Activated CD4-positive, CD25-positive, alpha-beta regulatory T cell treated with anti-CD3 and anti-CD28 coated beads, Interleukin-2, amount 50 U/mL, for 24 hours (primary cell): ENCODE results near the gene STUM.
"Not testable (repeated sequence)": the region's sequence is repeated elsewhere in the genome, so short reads cannot be mapped to it uniquely, and the experiment has no call there.

ENCODE experiments used
- ATAC-seq, 2 donors: fragments of 150-1000 bp; cut with Tn5 transposase; one replicate each; pipeline ENCODE4 v1.10.0; 2021; ENCODE audit warnings: mild to moderate bottlenecking in 1 of 2, moderate library complexity in 1 of 2

Gene STUM

DNA sequence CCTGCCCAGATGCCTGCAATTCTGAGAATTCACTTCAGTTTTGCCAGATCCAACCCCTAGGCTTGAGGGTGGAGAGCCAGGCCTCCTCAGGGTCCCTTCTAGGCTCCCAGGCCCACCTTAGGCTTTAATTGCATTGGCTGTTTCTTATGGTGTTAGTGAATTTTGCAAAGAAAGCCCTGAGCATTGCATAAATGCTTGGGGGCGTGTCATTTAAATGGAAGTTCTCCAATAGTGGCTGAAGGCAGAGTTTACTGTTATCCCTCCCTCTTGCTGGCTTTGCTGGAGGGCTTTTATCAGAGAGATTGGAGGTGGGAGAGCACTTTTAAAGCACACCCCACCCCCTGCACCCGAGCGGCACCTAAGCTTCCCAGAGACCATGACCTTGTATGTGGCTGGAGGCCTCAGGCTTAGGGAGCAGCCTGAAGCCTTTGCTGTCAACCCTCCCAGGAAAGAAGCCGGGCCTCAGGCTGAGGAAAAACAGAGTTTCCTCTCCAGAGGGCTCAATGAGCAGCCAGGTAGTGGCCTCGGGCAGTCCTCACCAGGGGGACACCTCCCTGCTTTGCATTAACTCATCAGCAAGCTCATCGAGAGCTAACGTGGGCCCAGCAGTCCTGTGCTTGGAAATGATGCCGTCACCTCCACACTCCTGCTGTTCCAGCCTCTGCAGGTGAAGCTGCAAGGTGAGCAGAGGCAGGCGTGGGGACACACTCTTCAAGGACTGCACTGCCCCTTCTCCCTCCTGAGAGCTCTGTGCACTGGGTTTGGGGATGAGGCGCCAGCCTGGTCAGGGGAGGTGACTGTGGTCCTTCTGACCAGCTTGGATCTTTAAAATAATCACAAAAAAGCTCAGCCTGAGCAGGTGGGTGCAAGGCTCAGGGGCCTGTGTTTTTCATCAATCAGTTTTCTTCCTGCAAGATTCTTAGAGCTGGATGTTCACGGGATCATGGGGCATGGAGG is 58.0 kb downstream of the STUM start:
- no peak for ATAC-seq

DNA sequence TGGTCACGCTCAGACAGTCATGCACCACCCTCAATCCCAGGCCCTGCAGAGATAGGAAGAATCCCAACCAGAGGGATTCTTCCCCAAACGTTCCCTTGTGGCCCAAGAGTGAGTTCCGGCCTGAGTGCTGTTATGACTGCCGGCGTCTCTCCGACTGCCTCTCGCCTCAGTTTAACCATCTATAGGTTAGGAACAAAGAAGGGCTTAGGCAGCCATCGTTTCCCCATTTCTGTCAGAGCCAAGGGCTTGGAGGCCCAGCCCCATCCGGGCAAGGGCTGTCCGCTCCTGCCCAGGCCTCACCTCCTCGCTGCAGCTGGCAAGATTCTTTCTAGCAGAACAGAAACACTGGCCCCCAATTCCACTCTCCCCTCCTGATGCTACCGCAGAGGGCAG is 58.7 kb downstream of the STUM start:
- no peak for ATAC-seq

DNA sequence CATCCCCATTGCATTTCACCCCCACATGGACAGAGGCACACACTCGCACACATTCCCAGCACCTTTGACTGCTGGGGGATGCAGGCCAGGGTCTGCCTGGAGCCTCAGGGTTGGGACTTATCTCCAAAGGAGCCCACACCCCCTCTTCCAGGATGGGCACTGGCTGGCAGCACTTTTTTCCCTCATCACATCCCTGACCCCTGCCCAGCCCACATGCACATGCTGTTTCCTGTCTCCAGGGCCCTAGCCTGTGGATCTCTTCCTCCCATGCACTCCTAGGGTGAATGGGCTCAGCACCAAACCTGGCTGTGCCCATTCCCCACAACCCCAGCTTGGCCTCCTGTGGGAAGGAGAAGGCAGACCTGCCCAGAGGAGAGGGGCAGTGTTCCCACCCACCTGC is 59.3 kb downstream of the STUM start:
- no peak for ATAC-seq

DNA sequence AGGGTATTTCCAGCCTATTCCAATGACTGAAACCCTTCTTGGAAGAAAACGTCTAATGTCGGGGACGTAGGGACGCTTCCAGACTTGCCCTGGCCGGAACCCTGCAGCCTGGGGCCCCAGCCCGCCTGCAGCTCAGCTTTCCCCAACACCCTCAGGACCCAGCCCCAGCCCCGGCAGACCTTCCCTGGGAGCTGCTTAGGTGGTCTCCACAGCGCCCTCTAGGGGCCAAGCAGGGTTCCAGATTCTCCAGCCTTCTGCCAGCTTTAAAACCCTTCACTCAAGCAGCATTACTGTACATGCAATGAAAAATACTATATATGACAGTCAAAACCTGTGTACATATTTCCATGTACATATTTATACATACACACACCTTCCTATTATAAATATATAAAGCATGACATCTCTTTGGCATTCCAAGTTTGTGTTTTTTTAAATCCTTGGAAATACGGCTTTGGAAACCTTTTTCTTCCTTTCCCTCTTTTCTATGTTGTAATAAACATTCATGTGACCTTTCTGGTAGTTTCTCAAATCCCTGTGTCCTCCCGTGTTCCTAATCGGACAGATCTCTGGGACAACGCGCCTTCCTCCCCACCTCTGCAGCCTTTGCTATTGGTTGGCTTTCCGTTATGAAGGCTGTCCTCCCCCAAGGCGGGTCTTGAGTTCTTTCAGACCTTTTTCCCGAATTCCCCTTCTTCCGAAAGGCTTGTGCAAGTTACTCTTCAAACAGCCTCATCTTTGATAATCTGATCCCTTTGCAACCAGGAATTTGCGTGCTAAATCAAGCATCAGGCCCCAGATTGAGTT is 60.3 kb downstream of the STUM start:
- ATAC-seq: peak; percentile 48 to 53

DNA sequence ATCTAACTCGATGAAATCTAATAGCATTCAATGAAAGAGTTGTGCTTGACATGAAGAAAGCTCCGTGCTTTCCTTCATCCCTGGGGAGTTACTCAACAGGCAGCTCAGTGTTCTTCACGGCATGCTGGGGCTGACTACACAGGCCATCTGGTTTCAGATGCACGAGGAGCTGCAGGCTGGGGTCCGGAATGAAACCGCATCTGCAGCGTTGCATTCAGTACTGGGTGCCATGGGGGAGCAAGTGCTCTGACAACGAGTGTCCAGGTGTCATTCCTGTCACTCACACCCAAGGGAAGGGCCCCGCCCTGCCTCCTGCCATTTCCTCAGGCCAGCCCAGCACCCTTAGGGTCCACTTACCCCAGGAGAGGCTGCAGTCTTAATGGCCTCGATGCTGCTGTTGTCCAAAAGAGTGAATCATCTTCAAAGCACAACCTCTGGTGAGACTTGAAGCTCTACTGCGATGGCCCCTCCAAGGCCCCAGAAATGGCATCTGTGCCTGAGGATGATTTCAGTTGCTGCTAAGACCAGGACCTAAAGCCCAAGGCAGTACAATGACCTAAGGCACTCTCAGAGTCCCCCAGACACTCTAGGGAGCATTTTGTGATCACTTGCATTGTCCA is 61.4 kb downstream of the STUM start:
- no peak for ATAC-seq

GRCh38 chr1:226610671-226611070 is 62.1 kb downstream of the STUM start:
- no peak for ATAC-seq

- ATAC-seq: no peak
Observed at GRCh38 chr1:226611301-226611700, 62.7 kb downstream of the STUM start.

DNA sequence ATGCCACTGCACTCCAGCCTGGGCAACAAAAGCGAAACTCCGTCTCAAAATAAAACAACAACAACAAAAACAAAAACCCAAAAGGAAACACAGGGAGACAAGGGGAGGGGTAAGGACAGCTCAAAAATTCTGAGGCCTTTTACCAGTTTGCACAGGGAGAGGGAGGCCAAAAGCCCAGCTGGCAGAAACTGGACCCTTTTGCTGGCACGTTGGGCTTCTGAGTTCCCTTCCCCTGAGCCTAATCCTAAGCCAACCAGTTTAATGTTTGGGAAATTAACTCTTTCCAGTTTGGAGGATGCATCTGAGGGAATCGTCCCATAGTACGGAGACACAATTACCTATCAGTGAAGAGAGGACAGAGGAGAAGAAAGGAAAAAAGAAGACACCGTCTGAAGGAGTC is 63.4 kb downstream of the STUM start:
- ATAC-seq: not testable (repeated sequence)

GRCh38 chr1:226615876-226616275 is 67.3 kb downstream of the STUM start:
- ATAC-seq: no peak

- no peak for ATAC-seq
Observed at GRCh38 chr1:226616636-226617035, 68.1 kb downstream of the STUM start.

DNA sequence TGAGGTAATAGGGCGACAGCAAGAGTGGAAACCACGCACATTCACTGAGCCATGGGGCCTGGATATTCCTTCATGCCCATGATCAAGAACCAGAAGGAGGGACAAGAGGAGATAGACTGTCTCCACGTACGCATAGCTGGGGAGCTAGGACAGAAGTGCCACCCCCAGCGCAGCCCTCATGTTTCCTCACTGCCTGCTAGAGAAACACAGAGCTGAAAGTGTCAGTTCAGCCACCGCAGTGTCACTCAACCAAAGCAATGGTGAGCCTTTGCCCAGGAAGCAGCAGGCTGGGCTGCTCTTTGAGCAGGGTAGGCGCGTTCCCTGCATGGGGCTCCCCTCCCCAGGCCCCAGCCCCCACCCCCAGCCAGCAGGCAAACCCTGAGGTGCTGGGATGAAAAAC is 68.5 kb downstream of the STUM start:
- ATAC-seq: no peak

DNA sequence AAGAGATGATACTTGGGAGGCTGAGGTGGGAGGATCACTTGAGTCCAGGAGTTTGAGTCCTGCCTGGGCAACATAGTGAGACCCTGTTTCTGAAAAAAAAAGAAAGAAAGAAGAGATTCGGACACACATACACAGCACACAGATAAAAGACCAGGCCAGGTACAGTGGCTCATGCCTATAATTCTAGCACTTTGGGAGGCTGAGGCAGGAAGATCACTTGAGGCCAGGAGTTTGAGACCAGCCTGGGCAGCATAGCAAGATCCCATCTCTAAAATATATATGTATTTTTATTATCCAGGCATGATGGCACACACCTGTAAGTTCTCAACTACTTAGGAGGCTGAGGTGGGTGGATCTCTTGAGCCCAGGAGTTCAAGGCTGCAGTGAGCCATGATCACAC is 69.2 kb downstream of the STUM start:
- ATAC-seq: not testable (repeated sequence)

GRCh38 chr1:226618380-226618779 is 69.8 kb downstream of the STUM start:
- ATAC-seq: no peak

DNA sequence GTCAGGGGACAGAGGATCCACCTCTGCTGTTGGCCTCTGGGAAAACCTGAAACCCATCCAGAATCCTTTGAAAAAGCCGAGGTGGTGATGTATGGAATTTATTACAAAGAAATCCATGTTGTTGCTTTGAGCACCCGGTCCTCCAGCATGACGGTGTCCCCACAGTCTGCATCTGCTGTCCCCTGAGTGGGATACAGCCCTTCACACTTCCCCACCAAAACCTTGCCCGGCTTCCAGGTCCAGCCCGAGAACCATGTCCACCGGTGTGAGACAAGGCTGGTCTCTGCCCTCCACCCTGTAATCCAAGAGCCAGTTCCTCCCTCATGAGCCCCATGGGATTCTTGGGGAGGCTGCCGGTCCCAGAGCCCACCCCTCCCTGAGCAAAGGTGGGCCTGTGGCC is 70.5 kb downstream of the STUM start:
- ATAC-seq: no peak

DNA sequence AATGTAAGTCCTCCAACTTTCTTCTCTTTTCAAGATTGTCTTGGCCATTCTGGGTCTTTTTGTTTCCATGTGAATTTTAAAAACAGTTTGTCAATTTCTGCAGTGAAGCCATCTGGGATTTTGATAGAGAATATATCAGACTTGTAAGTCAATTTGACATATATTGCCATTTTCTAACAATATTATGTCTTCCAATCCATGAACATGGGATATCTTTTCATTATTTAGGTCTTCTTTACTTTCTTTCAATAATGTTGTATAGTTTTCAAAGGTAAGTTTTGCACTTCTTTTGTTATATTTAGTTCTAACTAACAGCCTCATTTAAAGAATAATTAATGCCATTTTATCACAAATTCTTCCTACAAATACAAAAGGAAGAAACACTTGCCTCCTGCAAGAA is 73.4 kb downstream of the STUM start:
- ATAC-seq: no peak

DNA sequence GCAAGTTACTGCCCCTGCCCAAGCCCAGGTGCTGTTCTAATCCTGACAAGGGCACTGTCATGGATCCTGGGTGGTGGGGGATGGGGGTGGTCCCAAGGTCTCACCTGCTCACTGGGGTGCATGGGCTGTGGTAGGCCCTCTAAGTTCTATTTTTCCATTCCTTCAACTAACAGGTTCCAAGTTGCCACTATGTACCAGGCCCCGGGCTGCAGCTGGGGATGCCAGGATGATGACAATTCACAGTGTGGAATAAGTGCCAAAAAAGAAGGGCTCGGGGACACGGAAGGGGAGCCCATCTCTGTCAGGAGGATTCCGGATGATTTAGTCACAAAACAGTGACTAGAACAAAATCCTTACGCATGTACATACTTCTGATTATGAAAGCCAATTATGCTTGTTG is 76.0 kb downstream of the STUM start:
- no peak for ATAC-seq

- ATAC-seq: no peak
Observed at GRCh38 chr1:226625326-226625725, 76.8 kb downstream of the STUM start.

DNA sequence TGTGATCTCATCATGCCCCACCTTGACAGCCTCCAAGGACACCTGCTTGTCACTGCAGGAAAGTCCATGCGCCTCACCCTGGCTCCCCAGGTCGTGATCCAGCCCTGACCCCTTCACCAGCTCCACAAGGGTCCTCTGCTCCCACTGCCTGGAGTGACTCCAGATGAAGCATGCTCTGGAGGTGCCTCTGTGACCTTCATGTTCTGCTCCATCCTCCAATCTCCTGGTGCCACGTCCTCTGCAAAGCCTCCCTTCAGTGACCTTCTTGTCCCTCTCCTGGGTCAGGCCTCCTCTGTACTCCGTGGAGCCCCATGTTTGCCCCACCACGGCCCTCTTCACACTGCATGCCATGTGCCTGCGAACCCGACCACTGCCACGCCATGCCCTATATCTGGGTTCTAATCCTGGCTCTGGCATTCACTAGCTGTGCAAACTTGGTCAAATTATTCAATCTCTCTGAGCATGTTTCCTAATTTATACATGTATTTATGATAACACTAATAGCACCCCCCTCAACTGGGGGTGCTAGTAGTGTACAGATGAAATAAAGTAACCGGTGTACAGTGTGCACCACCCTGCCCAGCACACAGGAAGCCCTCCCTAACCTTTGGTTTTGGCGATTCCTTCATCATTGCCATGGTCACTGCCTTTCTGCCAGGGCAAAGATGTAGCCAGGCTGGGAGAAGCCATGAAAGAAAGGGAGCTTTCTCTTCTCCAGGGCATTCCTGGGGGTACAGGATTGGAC is 77.4 kb downstream of the STUM start:
- ATAC-seq: peak; percentile 44 to 45

DNA sequence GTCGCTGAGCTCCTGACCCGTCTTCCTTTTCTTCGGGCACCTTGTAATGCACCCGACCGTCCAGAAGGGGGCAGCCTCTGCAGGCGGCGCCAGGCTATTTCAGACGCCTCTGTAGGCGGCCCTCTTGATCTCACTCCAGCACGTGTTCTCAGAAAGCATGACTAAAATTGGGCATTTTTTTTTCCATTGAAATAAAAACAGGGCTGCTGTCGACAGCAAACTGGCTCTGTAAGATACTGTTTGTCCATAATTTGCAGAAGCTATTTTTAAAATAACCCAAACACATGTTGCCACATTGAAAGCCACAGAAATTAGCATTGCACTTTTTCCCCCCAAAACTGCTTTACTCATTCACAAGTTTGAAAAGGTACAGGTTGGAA is 78.0 kb downstream of the STUM start:
- peak; percentile 86 to 89 for ATAC-seq

- ATAC-seq: peak in 1 of 2 donors; percentile 17
Observed at GRCh38 chr1:226627050-226627755, 78.6 kb downstream of the STUM start.

DNA sequence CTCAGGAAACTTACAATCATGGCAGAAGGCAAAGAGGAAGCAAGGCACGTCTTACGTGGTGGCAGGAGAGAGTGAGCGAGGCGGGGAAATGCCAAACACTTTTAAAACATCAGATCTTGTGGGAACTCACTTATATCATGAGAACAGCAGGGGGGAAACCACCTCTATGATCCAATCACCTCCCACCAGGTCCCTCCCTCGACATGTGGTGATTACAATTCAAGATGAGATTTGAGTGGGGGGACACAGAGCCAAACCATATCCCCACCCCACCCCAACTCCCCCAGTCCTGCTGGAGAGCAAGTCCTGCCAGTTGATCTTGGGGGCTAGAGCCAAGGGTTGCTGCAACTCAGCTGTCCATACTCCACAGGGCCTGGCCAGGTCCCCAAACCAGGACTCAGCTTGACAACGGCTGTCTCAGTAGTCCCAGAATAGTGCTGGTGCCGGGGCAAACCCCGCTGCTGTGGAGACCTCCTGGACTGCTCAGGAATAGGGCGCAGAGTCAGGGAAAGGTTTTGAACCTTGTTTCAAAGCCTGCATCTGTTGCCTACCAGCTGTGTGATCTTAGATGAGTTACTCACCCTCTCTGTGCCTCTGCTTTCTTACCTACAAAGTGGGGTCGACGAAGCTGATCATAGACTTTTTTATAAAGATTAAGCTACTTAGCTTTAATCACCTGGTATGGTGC is 79.5 kb downstream of the STUM start:
- ATAC-seq: peak; percentile 8 to 18
